Osteoblast (primary cell): Measurements from ENCODE around the gene RNU1-4. TPM values are rescaled to one million over a fixed set of nuclear protein-coding genes. Genes with fewer than 3 reads are reported as not detected.
"Not testable (repeated sequence)": the region's sequence is repeated elsewhere in the genome, so short reads cannot be mapped to it uniquely, and the experiment has no call there.

Source experiments
- DNase-seq: peaks from one replicate; pipeline ENCODE4 v3.0.0; 2011; ENCODE audit warnings: low spot score, mixed read lengths; ENCODE audit not compliant: insufficient read length; ENCODE audit errors: missing footprints
- H2AFZ ChIP-seq: 2 replicates; pipeline ENCODE4 v1.6.0; 2011; ENCODE audit warnings: mild to moderate bottlenecking, low read length
- H3K27ac ChIP-seq: 2 replicates; pipeline ENCODE4 v1.5.1; 2011; ENCODE audit warnings: mild to moderate bottlenecking, low read depth, low read length, moderate library complexity
- H3K27me3 ChIP-seq: 2 replicates; pipeline ENCODE4 v1.6.0; 2012; ENCODE audit warnings: mild to moderate bottlenecking, control low read depth, inconsistent platforms, low read length, moderate library complexity; ENCODE audit not compliant: insufficient read depth
- H3K36me3 ChIP-seq: 2 replicates; pipeline ENCODE4 v1.5.1; 2011; ENCODE audit warnings: mild to moderate bottlenecking, low read length, control low read depth, moderate library complexity; ENCODE audit not compliant: insufficient read depth
- H3K4me1 ChIP-seq: 2 replicates; pipeline ENCODE4 v1.5.1; 2011; ENCODE audit warnings: mild to moderate bottlenecking, low read length, control low read depth, moderate library complexity; ENCODE audit not compliant: insufficient read depth
- H3K4me2 ChIP-seq: 2 replicates; pipeline ENCODE4 v1.6.0; 2011; ENCODE audit warnings: mild to moderate bottlenecking, low read length; ENCODE audit not compliant: insufficient read depth
- H3K4me3 ChIP-seq: fragments of 200-600 bp; sonication (generic); 3 replicates; pipeline ENCODE4 v1.5.1; 2012; ENCODE audit warnings: mild to moderate bottlenecking, low read length, inconsistent platforms; ENCODE audit not compliant: insufficient read depth
- H3K79me2 ChIP-seq: 2 replicates; pipeline ENCODE4 v1.6.0; 2012; ENCODE audit warnings: mild to moderate bottlenecking, low read length, control low read depth, inconsistent platforms; ENCODE audit not compliant: insufficient read depth
- H3K9me3 ChIP-seq: 2 replicates; pipeline ENCODE4 v1.5.1; 2011; ENCODE audit warnings: low read depth, low read length, control low read depth
- H4K20me1 ChIP-seq: 2 replicates; pipeline ENCODE4 v1.6.0; 2012; ENCODE audit warnings: mild to moderate bottlenecking, low read length, control low read depth; ENCODE audit not compliant: insufficient read depth
- total RNA-seq: library from RNA; depleted of rRNA; stranded (reverse); fragments of >200 nt; gene quantifications from 2 replicates; pipeline ENCODE4 v1.2.3, GENCODE V29; 2012

Gene RNU1-4
- total RNA-seq, 1 donor: not detected

- H3K4me2 ChIP-seq, H3K27ac ChIP-seq, H3K9me3 ChIP-seq, DNase-seq, H2AFZ ChIP-seq, H3K36me3 ChIP-seq, H3K4me3 ChIP-seq, H3K79me2 ChIP-seq, H4K20me1 ChIP-seq: not testable (repeated sequence)
- Histone ChIP-seq H3K4me1 (peaks cover 14% of the 10 kb centered on the region), H3K27me3 (peaks cover 26% of the 10 kb centered on the region)
These were observed 30.7 kb downstream of the RNU1-4 start for GRCh38 chr1:16770896-16771446.

DNA sequence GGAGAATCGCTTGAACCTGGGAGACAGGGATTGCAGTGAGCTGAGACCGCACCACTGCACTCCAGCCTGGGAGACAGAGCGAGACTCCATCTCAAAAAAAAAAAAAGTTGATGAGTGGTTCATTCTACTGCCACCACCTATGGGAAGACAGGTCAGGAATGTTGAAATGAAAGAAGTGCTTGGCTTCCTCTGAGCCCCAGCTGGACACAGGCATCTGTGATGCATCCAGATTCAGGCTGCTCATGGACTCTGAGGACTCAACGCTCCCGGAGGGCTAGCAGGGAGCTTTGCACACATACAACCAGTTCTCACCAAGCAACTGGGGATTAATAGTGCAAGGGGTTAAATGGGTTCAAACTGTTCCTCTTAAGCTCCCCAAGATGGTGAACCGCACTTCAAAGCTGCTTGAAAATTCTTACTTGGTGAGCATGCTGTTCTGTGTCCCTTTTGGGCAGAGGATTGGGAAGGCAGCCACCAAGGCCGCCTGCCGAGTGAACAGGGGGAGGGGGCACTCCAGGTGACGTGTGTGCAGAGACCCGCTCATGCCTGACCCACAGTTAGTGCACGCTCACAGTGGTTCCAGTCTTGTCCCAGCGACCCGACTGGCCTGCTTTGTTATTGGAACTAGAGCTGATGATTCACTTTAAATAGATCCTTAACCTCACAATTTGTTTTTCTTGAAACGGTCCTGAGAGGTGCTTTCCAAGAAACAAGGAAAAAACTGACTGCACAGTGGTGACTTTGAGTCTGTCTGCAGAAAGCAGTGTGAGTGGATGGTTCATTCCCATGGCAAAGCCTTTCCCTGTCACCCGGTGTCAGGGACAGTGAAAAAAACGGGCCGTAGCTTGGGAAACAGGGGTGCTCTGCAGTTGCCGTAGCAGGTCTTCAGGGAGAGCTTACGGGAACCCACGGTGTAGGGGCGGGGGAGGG lies 32.2 kb downstream of the RNU1-4 start:
- H3K4me1 ChIP-seq: peaks cover 14% of the 10 kb centered on the region
- peak overlapping the region; percentile 83 for H3K4me2 ChIP-seq
- H3K36me3 ChIP-seq, H4K20me1 ChIP-seq, DNase-seq, H3K27ac ChIP-seq, H3K9me3 ChIP-seq, H2AFZ ChIP-seq, H3K79me2 ChIP-seq: not testable (repeated sequence)
- peaks cover 14% of the 10 kb centered on the region for H3K27me3 ChIP-seq
- H3K4me3 ChIP-seq: peak overlapping the region; percentile 20

DNA sequence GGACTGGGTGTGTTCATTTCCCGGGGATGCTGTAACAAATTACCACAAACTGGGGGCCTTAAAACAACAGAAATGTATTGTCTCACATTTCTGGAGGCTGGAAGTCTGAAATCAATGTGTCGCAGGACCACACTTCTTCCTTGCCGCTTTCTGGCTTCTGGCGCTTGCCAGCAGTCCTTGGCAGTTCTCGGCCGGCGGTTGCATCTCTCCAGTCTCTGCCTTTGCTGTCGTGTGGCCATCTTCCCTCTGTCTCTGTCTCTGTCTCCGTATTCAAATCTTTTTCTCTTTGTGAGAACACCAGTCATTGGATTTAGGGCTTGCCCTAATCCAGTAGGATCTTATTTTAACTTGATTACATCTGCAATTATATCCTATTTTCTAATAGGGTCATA lies 32.9 kb downstream of the RNU1-4 start:
- H3K4me1 ChIP-seq: peaks cover 14% of the 10 kb centered on the region
- not testable (repeated sequence) for H3K27ac ChIP-seq, DNase-seq, H3K4me3 ChIP-seq, H2AFZ ChIP-seq, H4K20me1 ChIP-seq, H3K79me2 ChIP-seq, H3K36me3 ChIP-seq, H3K9me3 ChIP-seq
- peaks cover 11% of the 10 kb centered on the region for H3K27me3 ChIP-seq
- peak overlapping the region; percentile 33 for H3K4me2 ChIP-seq

GRCh38 chr1:16773723-16774122 lies 33.4 kb downstream of the RNU1-4 start:
- not testable (repeated sequence) for H3K36me3 ChIP-seq, H2AFZ ChIP-seq, H3K79me2 ChIP-seq, DNase-seq, H3K4me3 ChIP-seq, H4K20me1 ChIP-seq, H3K9me3 ChIP-seq, H3K27ac ChIP-seq
- H3K4me1 ChIP-seq: peaks cover 14% of the 10 kb centered on the region
- H3K4me2 ChIP-seq: peak overlapping the region; percentile 33
- H3K27me3 ChIP-seq: peaks cover 11% of the 10 kb centered on the region

DNA sequence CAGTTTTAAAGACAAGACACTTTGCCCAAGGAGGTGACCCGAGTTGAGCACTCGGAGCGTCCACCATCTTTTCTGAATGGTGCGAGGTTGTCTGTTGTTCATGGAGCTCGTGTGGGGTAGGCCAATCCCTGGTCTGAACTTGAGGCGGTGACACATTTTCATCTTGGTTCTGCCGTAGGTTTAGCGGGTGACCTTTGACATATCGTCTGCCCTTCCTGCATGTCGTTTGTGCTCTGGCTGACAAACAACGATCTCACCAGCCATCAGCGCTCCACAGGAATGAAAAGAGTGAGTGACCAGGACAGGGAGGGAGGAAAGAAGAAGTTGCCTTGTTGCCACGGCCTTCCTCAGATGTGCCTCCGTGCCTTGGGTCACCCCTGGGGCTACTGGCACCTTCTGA lies 34.5 kb downstream of the RNU1-4 start:
- DNase-seq, H3K36me3 ChIP-seq, H3K4me3 ChIP-seq, H2AFZ ChIP-seq, H3K9me3 ChIP-seq, H3K27ac ChIP-seq, H3K4me2 ChIP-seq, H4K20me1 ChIP-seq, H3K79me2 ChIP-seq: not testable (repeated sequence)
- Histone ChIP-seq H3K4me1 (peaks cover 14% of the 10 kb centered on the region), H3K27me3 (peaks cover 13% of the 10 kb centered on the region)

- not testable (repeated sequence) for H3K27ac ChIP-seq
These were observed 35.0 kb downstream of the RNU1-4 start for GRCh38 chr1:16775290-16775689.

DNA sequence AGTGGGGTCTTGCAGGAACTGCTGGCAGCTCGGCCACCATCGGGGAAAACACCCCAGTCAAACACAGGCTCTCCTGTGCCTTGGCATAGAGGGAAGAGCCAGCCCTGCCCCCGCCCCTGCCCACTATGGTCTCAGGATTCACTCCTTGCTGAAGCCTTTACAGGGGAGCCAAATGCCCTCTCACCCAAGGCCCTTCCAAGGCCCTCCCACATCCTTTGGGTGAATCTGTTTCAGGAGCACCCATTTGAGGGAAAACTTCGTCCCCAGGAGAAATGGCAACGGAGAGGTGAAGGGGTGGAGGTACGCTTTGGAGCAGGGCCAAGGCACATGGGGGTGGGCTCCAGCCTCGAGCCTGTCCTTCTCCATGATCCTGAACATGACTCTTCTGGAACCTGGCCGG lies 35.9 kb downstream of the RNU1-4 start:
- not testable (repeated sequence) for H3K9me3 ChIP-seq, H3K79me2 ChIP-seq, H3K27ac ChIP-seq, H3K4me3 ChIP-seq, H4K20me1 ChIP-seq, H3K36me3 ChIP-seq, H3K4me2 ChIP-seq, DNase-seq, H2AFZ ChIP-seq
- Histone ChIP-seq H3K27me3 (peaks cover 15% of the 10 kb centered on the region), H3K4me1 (peaks cover 11% of the 10 kb centered on the region)

More at GRCh38 chr1:16775290-16775689, 35.0 kb downstream of the RNU1-4 start:
- not testable (repeated sequence) for H2AFZ ChIP-seq, DNase-seq, H3K79me2 ChIP-seq, H3K4me2 ChIP-seq, H3K9me3 ChIP-seq, H3K4me3 ChIP-seq, H3K36me3 ChIP-seq, H4K20me1 ChIP-seq
- H3K4me1 ChIP-seq: peaks cover 11% of the 10 kb centered on the region
- H3K27me3 ChIP-seq: peaks cover 15% of the 10 kb centered on the region

DNA sequence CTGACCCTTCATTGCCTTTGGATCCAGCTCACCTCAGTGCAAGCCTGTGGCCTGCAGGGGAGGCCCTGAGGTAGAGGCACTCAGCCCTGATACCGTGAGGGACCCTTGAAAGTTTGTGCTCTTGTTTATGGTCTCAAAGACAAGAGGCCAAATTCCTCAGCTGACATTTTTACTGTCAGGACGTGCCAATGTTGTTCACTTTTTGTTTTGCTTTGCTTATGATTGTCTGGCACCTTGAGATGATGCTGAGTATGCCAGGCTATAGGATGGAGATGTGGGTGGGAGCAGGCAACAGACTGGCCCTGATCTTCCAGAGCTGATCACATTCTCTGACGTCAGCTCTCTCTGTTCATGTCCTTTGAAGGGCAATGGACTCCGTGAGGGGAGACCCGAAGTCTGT lies 36.5 kb downstream of the RNU1-4 start:
- not testable (repeated sequence) for H2AFZ ChIP-seq, DNase-seq, H3K36me3 ChIP-seq, H4K20me1 ChIP-seq, H3K27ac ChIP-seq, H3K4me3 ChIP-seq, H3K4me2 ChIP-seq, H3K9me3 ChIP-seq, H3K79me2 ChIP-seq
- peaks cover 11% of the 10 kb centered on the region for H3K4me1 ChIP-seq
- peaks cover 15% of the 10 kb centered on the region for H3K27me3 ChIP-seq

- H3K9me3 ChIP-seq, DNase-seq, H3K27ac ChIP-seq, H3K79me2 ChIP-seq, H3K4me3 ChIP-seq, H3K4me2 ChIP-seq, H3K36me3 ChIP-seq, H4K20me1 ChIP-seq, H2AFZ ChIP-seq, H3K4me1 ChIP-seq: not testable (repeated sequence)
- H3K27me3 ChIP-seq: peaks cover 17% of the 10 kb centered on the region
These were observed 37.5 kb downstream of the RNU1-4 start for GRCh38 chr1:16777821-16778220.
